OCI-LY3 (cell line): ENCODE data around the gene ARL6IP1.

ENCODE experiments used
- H2AFZ ChIP-seq: fragments of 200-600, 300-600 bp; shearing (Covaris generic); 2 replicates; pipeline ENCODE4 v1.6.0; 2014; ENCODE audit warnings: antibody characterized with exemption, low read depth, low read length
- H3K27ac ChIP-seq: fragments of 200-600, 300-600 bp; sonication (generic); 2 replicates; pipeline ENCODE4 v1.5.1; 2014; ENCODE audit warnings: mild to moderate bottlenecking, low read length, moderate library complexity, mixed read lengths
- H3K27me3 ChIP-seq: fragments of 200-600, 300-600 bp; sonication (generic); 2 replicates; pipeline ENCODE4 v1.6.1; 2014; ENCODE audit warnings: low read depth, low read length, mixed read lengths
- H3K36me3 ChIP-seq: fragments of 200-600, 300-600 bp; sonication (generic); replicated peaks from 2 replicates; pipeline ENCODE3; 2014; ENCODE audit warnings: low read depth, low read length, mixed read lengths
- H3K4me1 ChIP-seq: fragments of 300-600, 200-600 bp; sonication (generic); 2 replicates; pipeline ENCODE4 v1.6.1; 2014; ENCODE audit warnings: low read length, mixed read lengths
- H3K4me2 ChIP-seq: fragments of 200-600, 300-600 bp; sonication (generic); 2 replicates; pipeline ENCODE4 v1.6.1; 2014; ENCODE audit warnings: low read length, mixed read lengths
- H3K4me3 ChIP-seq: fragments of 300-600, 200-600 bp; sonication (generic); 2 replicates; pipeline ENCODE4 v1.5.1; 2014; ENCODE audit warnings: antibody characterized with exemption, mild to moderate bottlenecking, low read length, moderate library complexity
- H3K79me2 ChIP-seq: fragments of 300-600, 200-600 bp; shearing (Covaris generic); 2 replicates; pipeline ENCODE4 v1.6.1; 2014; ENCODE audit warnings: mild to moderate bottlenecking, low read length, mixed read lengths
- H3K9ac ChIP-seq: fragments of 300-600, 200-600 bp; shearing (Covaris generic); 2 replicates; pipeline ENCODE4 v1.6.0; 2014; ENCODE audit warnings: mild to moderate bottlenecking, low read length, moderate library complexity
- H3K9me3 ChIP-seq: fragments of 200-600, 300-600 bp; shearing (Covaris generic); 2 replicates; pipeline ENCODE4 v1.6.1; 2014; ENCODE audit warnings: low read length, mixed read lengths; ENCODE audit not compliant: insufficient read depth
- H4K20me1 ChIP-seq: fragments of 200-600, 300-600 bp; sonication (generic); 2 replicates; pipeline ENCODE4 v1.6.1; 2016; ENCODE audit warnings: low read length, mixed read lengths; ENCODE audit not compliant: insufficient read depth
- EZH2phosphoT487 ChIP-seq: fragments of 200-600 bp; shearing (Covaris generic); IDR thresholded peaks from 2 replicates; pipeline ENCODE4 v1.6.1; 2018; ENCODE audit warnings: antibody characterized with exemption, mixed run types, low read depth
- TF ChIP-seq, protein P1 (sequence below): fragments of 200-600, 300-600 bp; sonication (generic); IDR thresholded peaks from 2 replicates; pipeline ENCODE4 v1.5.1; 2014; ENCODE audit warnings: antibody characterized with exemption, low read length, low read depth

The ARL6IP1 gene

DNA sequence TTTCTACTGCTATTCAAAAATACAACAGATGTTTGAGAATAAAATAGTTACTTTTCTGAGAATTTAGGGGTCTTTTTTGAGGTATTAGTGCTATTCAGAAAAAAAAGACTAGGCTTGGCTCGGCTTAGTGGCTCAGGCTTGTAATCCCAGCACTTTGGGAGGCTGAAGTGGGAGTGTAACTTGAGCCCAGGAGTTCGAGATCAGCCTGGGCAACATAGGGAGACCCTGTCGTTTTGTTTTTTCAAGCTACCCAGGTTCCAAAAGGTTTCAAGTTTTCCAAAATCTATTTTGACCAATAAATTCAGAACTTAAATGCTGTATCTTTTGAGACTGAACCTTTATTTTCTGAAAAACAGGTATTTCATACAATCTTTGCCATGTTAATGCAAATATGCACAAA lies 3.2 kb upstream of the ARL6IP1 start:
- H4K20me1 ChIP-seq: peaks cover 13% of the 10 kb centered on the region
- peaks cover 26% of the 10 kb centered on the region for H3K4me1 ChIP-seq
- H3K4me3 ChIP-seq: no peak overlapping the region
- no peak overlapping the region for H3K9ac ChIP-seq
- H3K27me3 ChIP-seq: no peaks in the 10 kb centered on the region
- H2AFZ ChIP-seq: no peak overlapping the region
- peak overlapping the region; percentile 56 for H3K27ac ChIP-seq
- H3K4me2 ChIP-seq: peak overlapping the region; percentile 5
- H3K36me3 ChIP-seq: peaks cover 44% of the 10 kb centered on the region
- TF ChIP-seq, protein P1, sequence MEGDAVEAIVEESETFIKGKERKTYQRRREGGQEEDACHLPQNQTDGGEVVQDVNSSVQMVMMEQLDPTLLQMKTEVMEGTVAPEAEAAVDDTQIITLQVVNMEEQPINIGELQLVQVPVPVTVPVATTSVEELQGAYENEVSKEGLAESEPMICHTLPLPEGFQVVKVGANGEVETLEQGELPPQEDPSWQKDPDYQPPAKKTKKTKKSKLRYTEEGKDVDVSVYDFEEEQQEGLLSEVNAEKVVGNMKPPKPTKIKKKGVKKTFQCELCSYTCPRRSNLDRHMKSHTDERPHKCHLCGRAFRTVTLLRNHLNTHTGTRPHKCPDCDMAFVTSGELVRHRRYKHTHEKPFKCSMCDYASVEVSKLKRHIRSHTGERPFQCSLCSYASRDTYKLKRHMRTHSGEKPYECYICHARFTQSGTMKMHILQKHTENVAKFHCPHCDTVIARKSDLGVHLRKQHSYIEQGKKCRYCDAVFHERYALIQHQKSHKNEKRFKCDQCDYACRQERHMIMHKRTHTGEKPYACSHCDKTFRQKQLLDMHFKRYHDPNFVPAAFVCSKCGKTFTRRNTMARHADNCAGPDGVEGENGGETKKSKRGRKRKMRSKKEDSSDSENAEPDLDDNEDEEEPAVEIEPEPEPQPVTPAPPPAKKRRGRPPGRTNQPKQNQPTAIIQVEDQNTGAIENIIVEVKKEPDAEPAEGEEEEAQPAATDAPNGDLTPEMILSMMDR: no peak
- no peak for TF ChIP-seq EZH2phosphoT487
- H3K79me2 ChIP-seq: peaks cover 42% of the 10 kb centered on the region
- no peaks in the 10 kb centered on the region for H3K9me3 ChIP-seq

GRCh38 chr16:18803569-18804462 lies 2.5 kb upstream of the ARL6IP1 start:
- peaks cover 42% of the 10 kb centered on the region for H3K36me3 ChIP-seq
- TF ChIP-seq, protein P1: no peak
- no peak for TF ChIP-seq EZH2phosphoT487
- H3K9ac ChIP-seq: no peak overlapping the region
- no peak overlapping the region for H3K4me3 ChIP-seq
- H3K4me2 ChIP-seq: peak overlapping the region; percentile 5
- H3K79me2 ChIP-seq: peaks cover 45% of the 10 kb centered on the region
- peaks cover 29% of the 10 kb centered on the region for H3K4me1 ChIP-seq
- H3K27me3 ChIP-seq: no peaks in the 10 kb centered on the region
- H4K20me1 ChIP-seq: peaks cover 20% of the 10 kb centered on the region
- no peaks in the 10 kb centered on the region for H3K9me3 ChIP-seq
- H3K27ac ChIP-seq: peak overlapping the region; percentile 56
- no peak overlapping the region for H2AFZ ChIP-seq

DNA sequence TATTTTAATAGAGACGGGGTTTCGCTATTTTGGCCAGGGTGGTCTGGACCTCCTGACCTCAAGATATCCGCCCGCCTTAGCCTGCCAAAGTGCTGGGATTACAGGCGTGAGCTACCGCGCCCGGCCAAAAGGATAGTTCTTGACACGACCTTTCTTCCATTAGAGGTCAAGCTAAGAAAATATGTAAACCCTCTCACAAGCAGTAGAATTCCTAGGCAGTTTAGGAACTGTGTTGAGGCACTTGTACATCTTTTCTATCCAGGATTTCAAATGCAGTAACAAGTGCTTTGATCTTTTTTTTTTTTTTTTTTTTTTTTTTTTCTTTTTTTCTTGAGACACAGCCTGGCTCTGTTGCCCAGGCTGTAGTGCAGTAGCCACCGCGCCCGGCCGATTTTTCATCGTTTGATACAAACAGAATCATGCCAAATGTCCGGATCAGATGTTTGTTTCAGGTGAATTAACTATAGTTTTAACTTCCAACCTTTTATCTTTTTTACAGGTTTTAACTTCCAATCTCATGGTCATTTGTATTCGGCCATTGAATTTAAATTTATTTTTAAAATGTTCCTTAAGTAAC lies 1.5 kb upstream of the ARL6IP1 start:
- Histone ChIP-seq H3K9me3 (no peaks in the 10 kb centered on the region), H3K9ac (no peak overlapping the region), H2AFZ (no peak overlapping the region), H3K27me3 (no peaks in the 10 kb centered on the region), H3K27ac (no peak overlapping the region; the same call in 1 of the 2 replicates), H3K4me1 (peaks cover 29% of the 10 kb centered on the region), H3K4me3 (no peak overlapping the region), H3K79me2 (peaks cover 54% of the 10 kb centered on the region), H4K20me1 (peaks cover 30% of the 10 kb centered on the region), H3K4me2 (no peak overlapping the region), H3K36me3 (peaks cover 35% of the 10 kb centered on the region)
- TF ChIP-seq, protein P1: no peak
- no peak for TF ChIP-seq EZH2phosphoT487

GRCh38 chr16:18800775-18801144 lies 589 bp downstream of the ARL6IP1 start:
- Histone ChIP-seq H3K9me3 (no peaks in the 10 kb centered on the region), H3K9ac (peak overlapping the region; percentile 98), H2AFZ (no peak overlapping the region), H3K4me3 (peak overlapping the region; percentile 99), H3K4me1 (peaks cover 29% of the 10 kb centered on the region), H3K36me3 (peaks cover 41% of the 10 kb centered on the region), H4K20me1 (peaks cover 38% of the 10 kb centered on the region), H3K27ac (peak overlapping the region; percentile 90), H3K27me3 (no peaks in the 10 kb centered on the region), H3K79me2 (peaks cover 70% of the 10 kb centered on the region), H3K4me2 (peak overlapping the region; percentile 99)
- TF ChIP-seq, protein P1: no peak
- TF ChIP-seq EZH2phosphoT487: no peak
